Choroid plexus epithelial cell (primary cell): Measurements from ENCODE around the gene PAM.
A peak's percentile ranks its signal among the peaks of the same experiment; 100 is the strongest.

Experiments used
- DNase-seq: peaks from one replicate; pipeline ENCODE4 v3.0.0-alpha.2; 2010; ENCODE audit warnings: low read depth
- H3K4me3 ChIP-seq: 2 replicates; pipeline ENCODE4 v1.5.1; 2011; ENCODE audit warnings: low read depth, mild to moderate bottlenecking, control low read depth, low read length, moderate library complexity
- CTCF ChIP-seq: conservative IDR thresholded peaks from 2 replicates; pipeline ENCODE4 v1.5.1; 2011; ENCODE audit warnings: low read depth, mild to moderate bottlenecking, control low read depth, inconsistent platforms, low read length, moderate library complexity

Gene PAM

DNA sequence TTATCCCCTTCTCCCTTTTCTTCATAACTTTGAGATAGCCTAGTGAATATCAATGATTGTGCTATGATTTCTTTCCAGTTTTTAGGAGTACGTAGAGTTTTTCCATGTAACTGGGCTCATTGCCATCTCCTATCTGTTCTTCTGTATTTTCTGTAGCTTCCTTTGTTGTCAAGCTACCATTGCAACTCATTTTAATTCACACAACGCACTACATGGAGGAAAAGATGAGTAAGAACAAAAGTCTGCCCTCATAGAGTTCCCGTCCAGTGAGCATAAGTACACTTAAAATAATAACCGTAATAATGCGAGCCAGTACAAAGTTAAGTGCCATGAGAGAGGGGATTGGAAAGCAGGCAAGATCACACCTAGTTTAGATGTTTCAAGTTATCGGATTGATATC, 177.7 kb downstream of the PAM start:
- H3K4me3 ChIP-seq = no peak overlapping the region
- no peak for DNase-seq
- no peak for TF ChIP-seq CTCF

DNA sequence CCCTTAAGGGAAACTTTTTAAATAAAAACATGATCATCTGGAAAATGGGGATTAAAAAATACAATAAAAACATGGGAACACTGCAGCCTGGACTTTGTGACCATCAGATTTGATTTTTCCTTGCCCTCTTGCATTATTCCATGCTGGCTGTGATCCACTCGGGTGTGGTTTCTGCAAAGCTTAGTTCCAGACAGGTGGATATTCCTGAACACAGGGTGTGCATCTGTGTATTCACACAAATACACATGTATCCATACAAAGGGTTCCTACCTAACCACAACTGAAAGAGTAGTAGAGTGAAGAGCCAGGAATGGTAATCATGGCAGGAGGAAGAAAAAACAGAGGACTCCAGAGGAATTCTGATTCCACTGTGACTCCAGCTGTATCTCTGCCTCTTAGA, 178.2 kb downstream of the PAM start:
- H3K4me3 ChIP-seq = no peak overlapping the region
- TF ChIP-seq CTCF = no peak
- no peak for DNase-seq

DNA sequence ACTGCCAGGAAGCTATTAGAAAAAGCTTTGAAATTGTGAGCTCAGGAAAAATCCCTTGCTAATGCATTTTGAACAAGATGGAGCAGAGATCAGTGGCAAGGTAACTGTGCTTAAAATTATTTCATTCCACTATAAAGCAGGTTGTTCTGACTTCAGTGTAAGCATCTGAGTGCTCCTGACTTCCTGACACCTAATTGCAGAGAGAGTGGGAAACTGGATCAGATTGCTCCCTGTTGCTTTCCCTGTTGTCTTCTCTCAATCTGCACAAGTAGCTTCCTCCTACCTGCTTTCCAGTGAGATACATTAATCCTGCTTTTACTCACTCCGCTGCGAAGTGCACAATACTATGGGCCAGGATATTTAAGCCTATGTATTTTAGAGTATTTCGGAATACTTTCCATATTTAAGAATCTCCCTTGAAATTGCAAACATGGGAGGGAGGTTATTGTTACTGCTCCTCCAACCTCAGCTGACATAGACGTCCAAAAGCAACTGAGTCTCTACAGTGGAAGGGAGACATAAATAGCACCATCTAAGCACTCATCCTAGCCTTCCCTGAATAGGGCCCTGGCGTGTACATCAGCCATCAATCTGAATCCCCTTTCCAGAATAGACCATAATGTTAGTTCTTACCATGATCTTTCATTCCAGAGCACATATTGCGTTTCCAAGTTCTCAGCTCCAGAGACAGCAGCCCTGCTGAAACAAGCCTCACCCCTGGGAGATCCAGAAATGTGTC, 178.8 kb downstream of the PAM start:
- no peak for TF ChIP-seq CTCF
- DNase-seq = no peak
- H3K4me3 ChIP-seq = no peak overlapping the region

GRCh38 chr5:102937894-102938293, 182.8 kb downstream of the PAM start:
- no peak overlapping the region for H3K4me3 ChIP-seq
- TF ChIP-seq CTCF = no peak
- peak; percentile 19 for DNase-seq

GRCh38 chr5:102941111-102941510, 186.0 kb downstream of the PAM start:
- no peak for DNase-seq
- TF ChIP-seq CTCF = no peak
- H3K4me3 ChIP-seq = no peak overlapping the region

DNA sequence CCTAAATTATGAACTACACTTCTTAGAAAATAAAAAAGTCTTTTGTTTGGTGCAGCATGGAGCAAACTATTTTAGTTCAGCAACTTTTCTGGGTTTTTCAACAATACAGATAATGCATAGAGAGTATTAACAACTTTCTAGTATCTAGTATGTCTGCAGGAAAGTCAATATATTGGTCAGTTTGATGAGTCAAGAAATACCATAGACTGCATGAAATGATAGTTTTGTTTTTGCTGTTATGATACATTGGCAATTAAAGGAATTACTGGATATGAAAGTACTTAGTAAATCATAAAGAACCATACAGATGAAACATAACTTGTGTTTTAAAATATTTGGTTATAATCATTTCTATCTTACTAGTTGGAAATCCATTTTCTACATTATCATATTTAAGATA, 191.3 kb downstream of the PAM start:
- DNase-seq = no peak
- H3K4me3 ChIP-seq = no peak overlapping the region
- no peak for TF ChIP-seq CTCF

GRCh38 chr5:102946971-102947370, 191.9 kb downstream of the PAM start:
- H3K4me3 ChIP-seq = no peak overlapping the region
- DNase-seq = no peak
- no peak for TF ChIP-seq CTCF
